GM19324 (cell line): ENCODE data around the gene ARHGAP5.

ENCODE experiments used
- ATAC-seq: cut with Tn5 transposase; IDR thresholded peaks from one replicate; pipeline ENCODE4 v1.9.1; 2021; ENCODE audit warnings: mild to moderate bottlenecking, moderate library complexity; ENCODE audit not compliant: unreplicated experiment, low FRiP score

ARHGAP5 gene, protein sequence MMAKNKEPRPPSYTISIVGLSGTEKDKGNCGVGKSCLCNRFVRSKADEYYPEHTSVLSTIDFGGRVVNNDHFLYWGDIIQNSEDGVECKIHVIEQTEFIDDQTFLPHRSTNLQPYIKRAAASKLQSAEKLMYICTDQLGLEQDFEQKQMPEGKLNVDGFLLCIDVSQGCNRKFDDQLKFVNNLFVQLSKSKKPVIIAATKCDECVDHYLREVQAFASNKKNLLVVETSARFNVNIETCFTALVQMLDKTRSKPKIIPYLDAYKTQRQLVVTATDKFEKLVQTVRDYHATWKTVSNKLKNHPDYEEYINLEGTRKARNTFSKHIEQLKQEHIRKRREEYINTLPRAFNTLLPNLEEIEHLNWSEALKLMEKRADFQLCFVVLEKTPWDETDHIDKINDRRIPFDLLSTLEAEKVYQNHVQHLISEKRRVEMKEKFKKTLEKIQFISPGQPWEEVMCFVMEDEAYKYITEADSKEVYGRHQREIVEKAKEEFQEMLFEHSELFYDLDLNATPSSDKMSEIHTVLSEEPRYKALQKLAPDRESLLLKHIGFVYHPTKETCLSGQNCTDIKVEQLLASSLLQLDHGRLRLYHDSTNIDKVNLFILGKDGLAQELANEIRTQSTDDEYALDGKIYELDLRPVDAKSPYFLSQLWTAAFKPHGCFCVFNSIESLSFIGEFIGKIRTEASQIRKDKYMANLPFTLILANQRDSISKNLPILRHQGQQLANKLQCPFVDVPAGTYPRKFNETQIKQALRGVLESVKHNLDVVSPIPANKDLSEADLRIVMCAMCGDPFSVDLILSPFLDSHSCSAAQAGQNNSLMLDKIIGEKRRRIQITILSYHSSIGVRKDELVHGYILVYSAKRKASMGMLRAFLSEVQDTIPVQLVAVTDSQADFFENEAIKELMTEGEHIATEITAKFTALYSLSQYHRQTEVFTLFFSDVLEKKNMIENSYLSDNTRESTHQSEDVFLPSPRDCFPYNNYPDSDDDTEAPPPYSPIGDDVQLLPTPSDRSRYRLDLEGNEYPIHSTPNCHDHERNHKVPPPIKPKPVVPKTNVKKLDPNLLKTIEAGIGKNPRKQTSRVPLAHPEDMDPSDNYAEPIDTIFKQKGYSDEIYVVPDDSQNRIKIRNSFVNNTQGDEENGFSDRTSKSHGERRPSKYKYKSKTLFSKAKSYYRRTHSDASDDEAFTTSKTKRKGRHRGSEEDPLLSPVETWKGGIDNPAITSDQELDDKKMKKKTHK (N-terminal part only)

DNA sequence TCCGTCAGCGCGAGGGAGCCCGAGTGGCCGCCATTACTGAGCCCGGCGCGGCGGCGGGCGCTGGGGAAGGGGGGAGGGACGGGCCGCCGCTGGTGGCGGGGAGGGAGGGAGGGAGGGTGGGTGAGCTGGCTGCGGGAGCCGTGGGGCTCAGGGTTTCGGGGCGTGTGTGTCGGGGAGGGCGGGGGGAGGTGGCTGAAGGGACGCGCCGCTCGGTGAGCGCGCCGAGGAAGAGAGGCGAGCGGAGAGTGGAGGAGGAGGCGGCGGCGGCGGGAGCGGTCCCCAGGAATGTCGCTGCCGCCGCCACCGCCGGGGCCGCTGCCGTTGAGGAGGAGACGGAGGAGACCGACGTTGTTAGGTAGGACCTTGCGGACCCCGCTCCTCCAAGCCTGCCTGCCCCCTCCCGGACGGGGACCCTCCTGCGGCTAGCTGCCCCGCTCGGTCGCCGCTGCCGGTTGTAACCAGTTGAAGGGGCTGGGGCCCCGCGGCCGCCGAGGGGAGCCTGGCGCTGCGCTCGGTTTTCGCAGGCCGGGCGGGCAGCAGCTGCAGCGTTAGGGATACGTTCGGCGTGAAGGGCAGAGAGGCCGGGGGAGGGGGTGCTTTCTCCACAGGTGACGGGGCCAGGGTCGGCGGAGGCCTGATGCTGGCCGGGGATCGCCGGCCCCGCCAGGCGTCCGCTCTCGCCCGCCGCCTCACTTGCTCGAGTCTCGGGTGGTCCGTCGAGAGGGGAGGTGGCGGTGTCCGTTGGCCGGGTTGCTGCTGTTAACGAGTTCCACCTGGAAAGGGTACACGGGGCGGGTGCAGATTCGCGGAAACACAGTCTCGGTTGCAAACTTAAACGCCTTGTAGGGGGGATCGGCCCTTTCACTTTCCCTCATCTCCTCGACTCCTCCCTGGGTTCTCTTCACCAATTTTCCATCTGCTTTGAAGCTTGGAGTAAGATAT is at the start of gene ARHGAP5:
Gene ARHGAP5, plus strand, starts transcription at position 224 of the 942 bp plus-strand sequence. CDS start 13,366 bp downstream, outside the sequence.
- ATAC-seq, result peak; percentile 43

DNA sequence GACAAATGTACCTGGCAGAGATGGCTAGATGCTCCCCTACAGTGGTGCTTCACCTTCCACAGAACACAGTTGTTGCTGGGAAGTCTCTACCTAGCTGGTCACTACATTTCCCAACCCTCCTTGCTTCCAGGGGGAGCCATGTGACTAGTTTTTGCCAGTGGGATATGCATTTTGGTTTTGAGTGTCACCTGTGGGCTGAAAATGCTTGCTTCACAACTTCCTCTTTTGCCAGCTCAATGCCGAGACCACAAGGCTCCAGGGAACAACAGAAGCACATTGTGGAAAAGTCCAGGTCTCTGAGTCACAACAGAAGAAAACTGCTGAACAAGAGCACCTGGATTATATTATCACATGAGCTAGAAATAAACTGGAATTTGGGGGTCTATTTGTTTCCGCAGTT is 48.5 kb upstream of the ARHGAP5 start:
- ATAC-seq, result no peak

DNA sequence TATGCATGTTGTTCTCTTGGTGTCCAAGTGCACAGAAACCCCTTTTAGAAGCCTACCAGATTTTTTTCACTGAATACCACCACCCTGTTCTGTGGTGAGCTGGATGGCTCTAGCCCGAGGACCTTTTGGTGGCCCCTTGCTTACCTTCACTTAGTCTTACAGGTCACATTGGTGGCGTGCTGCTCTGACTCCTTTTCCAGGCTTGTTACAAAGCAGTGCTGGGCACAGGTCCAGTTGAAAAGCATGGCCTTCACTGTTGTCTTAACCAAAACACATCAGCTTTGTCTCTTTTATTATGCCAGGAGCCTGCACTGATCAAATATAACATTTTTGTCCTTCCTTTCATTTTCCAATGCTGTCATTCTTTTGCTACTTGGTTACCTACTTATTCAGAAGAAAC is 43.6 kb upstream of the ARHGAP5 start:
- ATAC-seq, result no peak

DNA sequence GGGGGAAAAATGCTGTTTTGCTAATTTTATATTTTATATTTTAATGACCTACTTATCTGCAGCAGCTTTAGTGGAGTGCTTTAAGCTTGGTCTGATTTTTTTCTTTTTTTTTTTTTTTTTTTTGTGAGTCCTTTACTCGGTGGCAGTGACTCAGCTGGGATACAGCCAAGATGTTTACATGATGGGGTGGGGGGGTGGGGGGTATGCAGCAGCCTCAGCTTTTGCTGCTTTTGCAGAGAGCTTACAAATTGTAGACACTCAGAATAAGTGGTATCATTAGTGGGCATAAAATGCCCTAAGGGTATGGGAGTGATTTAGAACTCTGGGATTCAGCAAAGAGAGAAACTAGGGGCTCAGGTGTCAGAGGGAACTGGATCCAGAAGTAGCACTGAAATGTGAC is 38.2 kb upstream of the ARHGAP5 start:
- no peak for ATAC-seq

DNA sequence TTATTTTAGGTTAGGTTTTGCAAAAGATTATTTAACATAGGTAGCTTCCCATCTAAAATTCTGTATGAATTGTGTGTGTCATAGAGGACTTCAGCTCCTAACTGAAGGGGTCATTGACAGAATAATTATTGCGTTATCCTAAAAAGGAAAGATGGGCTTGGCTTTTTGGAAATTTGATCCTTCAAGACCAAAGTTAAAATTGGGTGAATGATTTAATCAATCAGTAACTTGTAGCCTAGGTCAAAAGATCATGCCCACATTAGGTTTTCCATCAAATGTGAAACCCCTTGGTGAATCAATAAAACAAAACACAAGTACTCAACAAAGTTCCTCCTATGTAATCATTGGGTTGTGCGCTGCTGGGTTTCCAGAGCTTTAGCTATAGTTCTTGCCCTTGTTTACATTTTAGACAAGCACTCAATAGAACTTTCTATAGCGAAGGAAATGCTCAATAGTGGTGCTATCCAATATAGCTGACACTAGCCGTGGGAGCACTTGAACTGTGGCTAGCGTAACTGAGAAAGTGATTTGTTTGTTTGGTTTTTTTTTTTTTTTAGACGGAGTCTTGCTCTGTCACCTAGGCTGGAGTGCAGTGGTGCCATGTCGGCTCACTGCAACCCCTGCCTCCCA is 37.6 kb upstream of the ARHGAP5 start:
- ATAC-seq, result no peak

DNA sequence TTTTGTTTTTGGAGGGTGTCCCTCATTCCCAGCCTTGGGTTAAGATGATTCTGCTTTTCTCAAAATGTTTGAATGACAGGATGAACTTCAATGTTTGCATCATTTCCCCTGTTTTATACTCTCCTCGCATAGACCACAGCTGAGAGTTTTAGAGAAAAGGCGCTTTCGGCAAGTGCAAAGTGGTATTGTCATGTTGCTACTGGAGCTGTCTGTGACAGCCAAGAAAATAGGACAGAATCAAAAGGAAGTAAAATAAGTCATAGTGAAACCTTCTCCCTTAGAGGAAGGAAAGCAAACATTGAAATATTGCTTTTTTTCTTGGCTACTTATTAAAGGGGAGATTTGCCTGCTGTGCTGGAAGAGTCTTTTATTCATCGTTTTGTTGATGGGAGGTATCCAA is 33.5 kb upstream of the ARHGAP5 start:
- ATAC-seq, result no peak

DNA sequence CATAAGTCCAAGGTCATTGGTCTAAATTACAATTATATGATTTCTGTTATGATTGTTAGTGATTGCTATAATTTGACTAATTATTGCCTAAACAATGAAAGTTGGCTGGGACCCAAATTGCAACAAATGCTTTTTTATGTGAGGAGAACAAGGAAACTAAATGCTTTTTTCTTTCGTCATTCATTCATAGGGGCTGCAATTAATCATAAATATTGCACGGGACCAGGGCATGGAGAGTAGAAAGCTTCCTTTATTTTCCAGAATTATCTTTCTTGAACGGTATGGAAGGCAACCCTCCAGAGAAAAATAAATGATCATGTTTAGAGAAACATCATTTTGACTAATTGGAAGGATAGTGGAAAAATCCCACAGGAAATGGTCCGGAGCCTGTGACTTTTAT is 32.6 kb upstream of the ARHGAP5 start:
- no peak for ATAC-seq

DNA sequence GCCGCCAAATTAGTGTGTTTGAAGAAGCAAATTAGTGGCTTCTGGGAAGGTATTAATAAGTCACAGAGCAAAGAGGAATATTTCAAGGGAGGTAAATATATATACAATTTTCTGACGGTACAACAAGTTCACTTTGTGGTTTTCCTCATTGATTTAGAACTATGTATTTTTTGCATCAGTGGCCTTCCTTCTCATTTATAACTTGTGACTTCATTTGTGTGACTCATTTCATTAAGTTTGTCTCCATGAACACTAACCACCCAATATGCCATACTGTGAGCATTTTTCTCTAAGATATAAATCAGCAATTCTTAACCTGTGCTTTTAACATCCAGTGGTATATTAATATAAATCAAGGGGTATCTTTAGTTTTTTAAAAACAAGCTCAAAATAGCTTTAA is 29.3 kb upstream of the ARHGAP5 start:
- no peak for ATAC-seq

DNA sequence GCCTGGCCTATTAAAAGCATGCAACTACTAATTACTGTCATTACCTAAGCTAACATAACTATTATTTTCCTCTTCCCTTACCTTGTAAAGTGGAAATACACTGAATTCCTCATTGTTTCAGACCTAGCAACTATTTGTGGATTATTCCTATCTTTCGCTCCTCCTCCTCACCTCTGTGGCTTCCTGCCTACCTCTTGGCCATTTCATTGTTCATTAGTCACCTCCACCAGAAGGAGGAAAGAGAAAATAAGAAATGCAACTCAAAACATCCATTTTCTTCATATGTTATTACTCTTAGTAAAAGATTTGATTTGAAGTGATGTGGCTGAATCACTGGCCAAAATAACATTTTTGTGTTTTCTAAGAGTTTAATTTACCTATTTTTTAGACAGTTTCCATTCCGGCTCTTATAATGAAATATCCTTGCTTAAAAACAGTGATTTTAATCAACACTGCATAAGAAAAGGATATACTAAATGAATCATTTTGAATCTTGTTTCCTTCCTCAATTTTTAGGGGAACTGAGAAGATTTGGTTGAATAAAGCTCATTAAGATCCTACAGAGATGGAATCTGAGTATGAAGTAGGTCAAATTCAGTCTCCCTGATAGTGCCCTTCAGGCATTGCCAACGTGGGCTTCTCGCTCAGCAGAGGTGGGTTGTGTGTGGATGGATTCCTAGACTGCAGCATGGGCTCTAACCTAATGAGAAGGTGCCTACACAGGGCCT is 27.6 kb upstream of the ARHGAP5 start:
- ATAC-seq, result no peak

DNA sequence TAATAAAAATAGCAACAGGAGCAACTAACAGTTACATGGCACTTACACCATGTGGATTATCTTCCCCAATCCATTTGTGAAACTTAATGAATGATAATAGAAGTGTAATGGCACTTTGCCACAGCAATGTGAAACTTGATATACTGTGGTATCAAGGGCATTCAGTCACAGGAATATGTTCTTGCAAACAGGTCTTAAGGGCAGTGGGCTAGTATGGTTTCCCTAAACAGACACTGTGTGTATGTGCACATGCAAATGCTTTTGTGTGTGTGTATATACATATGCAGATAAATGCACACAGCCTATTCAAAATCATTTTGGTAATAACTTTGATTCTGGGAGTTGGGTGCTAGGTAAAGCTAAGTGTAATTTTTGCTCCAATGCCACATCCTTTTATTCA is 26.2 kb upstream of the ARHGAP5 start:
- no peak for ATAC-seq

DNA sequence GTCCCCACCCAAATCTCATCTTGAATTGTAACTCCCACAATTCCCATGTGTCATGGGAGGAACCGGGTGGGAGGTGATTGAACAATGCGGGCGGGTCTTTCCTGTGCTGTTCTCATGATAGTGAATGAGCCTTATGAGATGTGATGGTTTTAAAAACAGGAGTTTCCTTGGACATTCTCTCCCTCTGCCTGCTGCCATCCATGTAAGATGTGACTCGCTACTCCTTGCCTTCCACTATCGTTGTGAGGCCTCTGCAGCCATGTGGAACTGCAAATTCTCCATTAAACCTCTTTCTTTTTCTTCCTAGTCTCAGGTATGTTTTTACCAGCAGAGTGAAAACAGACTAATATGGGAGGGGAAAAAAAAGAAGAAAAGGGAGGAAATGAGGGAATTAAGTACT is 22.6 kb upstream of the ARHGAP5 start:
- ATAC-seq, result no peak

DNA sequence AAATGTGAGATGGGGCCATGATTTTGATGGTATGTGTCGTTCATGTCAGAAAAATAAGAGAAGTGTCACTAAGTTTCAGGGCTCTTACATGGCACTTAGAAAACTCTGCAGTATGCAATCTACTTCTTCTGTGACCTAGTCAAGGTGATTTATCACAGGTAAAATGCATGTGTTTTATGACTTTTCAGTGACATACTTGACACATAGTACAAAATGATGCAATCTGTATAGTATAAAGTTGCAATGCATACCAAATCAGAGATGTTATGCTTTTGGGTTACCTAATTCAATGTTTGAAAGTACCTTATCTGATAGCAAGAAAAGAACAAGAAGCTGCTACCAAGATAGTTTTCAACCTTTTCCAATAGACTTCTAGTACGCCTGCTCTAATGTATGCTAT is 21.9 kb upstream of the ARHGAP5 start:
- ATAC-seq, result no peak

DNA sequence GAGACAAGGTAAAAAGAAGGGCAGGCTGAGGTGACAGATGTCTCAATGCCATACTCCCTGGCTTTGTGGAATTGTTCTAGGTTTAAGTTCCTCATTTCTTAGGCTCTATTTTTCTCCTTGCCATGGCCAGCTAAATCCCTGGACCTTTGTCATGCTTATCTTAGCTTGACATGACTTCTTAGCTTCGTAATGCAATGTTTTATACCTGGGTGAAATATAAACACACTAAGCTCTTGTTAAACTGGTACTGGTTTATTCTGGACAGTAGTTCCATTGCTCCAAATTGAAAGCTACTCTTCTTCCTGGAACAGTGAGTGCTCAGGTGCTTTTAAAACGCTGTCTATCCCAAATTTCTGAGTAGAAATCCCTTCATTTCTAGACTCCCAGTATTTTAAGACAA is 17.4 kb upstream of the ARHGAP5 start:
- no peak for ATAC-seq

DNA sequence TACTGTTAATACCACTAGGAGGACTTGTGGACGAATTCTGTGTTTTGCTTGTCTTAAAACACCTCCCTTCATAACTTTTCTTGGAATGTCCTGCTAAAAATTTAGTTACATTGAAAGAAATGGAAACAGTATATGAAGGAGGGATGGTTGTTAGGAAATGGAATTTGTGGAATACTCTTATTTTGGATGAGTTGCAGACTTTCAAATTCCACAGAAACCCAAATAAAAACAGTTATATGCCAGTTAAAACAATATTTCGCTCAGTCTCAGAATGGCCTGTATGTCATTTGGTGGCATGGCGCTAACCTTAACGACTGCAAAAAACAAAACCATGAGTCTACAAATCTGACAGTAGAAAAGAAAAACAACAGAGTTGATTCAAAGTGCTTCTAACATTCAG is 12.2 kb upstream of the ARHGAP5 start:
- no peak for ATAC-seq

DNA sequence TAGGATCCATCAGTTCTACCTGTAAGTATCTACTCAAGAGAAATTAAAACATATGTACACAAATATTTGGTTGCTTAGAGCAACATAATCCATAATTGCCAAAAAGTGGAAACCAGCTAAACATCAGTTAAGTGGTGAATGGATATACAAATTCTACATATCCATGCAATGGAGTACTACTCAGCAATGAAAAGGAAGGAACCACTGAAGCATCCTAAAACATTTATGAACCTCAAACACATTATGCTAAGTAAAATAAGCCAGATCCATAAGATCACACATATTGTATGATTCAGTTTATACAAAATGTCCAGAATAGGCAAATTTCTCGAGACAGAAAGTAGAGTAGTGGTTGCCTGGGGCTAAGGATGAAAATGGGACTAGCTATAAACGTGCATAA is 8.4 kb upstream of the ARHGAP5 start:
- no peak for ATAC-seq

DNA sequence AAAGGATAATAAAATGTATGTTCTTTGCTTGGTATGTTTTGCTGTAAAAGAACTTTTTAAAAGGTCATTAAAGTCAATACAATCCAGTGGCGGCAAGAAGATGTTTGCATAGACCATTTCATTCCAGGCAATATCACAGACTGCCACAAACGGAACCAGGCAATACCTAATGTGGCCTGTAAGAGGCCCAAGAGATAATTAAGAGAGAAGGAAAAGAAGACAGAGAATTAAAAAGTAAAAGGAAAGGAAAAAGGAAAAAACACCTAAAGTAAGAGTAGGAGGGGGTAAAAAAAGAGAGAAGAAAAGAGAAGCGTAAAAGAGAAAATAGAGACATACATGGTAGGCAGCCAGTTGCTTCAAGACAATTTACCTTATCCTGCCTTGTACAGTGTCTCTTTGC is 6.8 kb upstream of the ARHGAP5 start:
- no peak for ATAC-seq

DNA sequence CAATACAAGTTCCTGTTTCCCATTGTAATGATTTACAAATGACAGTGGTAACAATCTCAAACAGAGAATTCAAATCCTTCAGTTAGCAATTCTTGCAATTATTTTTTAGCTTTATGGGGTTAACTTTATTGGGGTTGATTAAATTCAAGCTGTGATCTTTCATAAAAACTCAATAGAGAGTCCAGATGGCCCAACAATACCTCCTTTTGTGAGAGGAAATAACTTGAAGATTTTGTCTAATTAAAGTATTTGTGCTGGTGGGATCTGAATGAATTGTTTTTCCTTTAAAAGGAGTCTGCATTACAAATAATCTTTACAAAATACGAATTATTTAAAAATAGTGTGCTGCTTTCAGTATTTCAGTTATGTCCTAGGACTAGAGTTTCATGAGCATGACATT is 4.4 kb upstream of the ARHGAP5 start:
- no peak for ATAC-seq

DNA sequence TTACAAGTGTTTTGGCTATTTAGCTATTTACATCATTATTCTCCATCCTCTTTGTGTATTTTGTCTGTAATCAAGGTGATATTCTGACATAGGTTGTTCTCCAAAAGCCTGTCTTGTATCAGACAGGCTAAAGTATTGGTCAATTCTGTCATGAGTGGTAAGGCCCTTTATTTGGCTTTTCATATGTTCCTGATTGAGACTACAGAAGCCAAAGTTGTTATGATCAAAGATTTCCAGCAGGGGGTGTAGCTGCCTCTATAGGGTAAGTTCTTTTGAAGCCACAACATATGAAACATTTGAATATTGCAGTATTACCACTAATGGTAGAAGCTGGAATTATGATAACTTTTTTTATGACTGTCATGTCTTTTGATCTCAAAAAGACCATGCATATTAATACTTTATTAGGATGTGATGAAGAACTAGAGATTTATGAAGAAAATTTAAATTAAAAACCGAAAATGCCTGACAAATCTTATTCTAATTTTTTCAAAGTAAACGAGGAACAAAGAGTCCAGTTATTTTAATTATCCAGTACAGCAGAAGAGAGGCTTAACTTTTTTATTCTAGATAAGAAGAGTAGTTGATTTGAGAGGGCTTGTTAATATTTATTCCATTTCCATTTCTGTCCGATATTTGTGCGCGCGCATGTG is 3.4 kb upstream of the ARHGAP5 start:
- no peak for ATAC-seq
